Measurements from ENCODE around the gene ATXN7L3. TPM values are rescaled to one million over a fixed set of nuclear protein-coding genes. Genes with fewer than 3 reads are reported as not detected.

Gene ATXN7L3
- total RNA-seq, 5 donors from 2014 or later (not counting 1 experiment from before 2014, with no cell fraction given) = 101 to 130 (median 125) TPM

- no peak for ATAC-seq (replicated peaks in 1 of 4)
- Histone ChIP-seq H3K4me1 (ENCODE audit: control insufficient read depth in 1 of 2, extremely low read depth in 1 of 2, insufficient read depth in 2 of 2, low read length in 2 of 2) (peaks cover 18 to 48% of the 10 kb centered on the region in 2 experiments), H3K36me3 (ENCODE audit: control insufficient read depth in 2 of 2, extremely low read depth in 1 of 2, insufficient read depth in 1 of 2, low read length in 1 of 2) (peaks cover 4 to 18% of the 10 kb centered on the region in 2 donors), H3K27ac (ENCODE audit: low read length) (peak overlapping the region; percentile 87), H3K9me3 (no peaks in the 10 kb centered on the region), H3K27me3 (replicated peaks in 1 of 2; ENCODE audit: control insufficient read depth in 2 of 2, extremely low read depth in 1 of 2, insufficient read depth in 2 of 2, low read length in 1 of 2) (no peaks in the 10 kb centered on the region), H3K4me3 (ENCODE audit: control insufficient read depth in 1 of 2, extremely low read depth in 1 of 2, low read length in 1 of 2) (peak overlapping the region; percentile 84 to 86)
- Mint-ChIP-seq H3K9me3 (no peaks in the 10 kb centered on the region), H3K4me1 (peaks cover 39 to 49% (median 49%) of the 10 kb centered on the region in 3 donors), H3K27ac (peak overlapping the region; percentile 83 to 95), H3K36me3 (peaks cover 5% of the 10 kb centered on the region), H3K27me3 (no peaks in the 10 kb centered on the region), H3K4me3 (peak overlapping the region; percentile 77 to 93 (median 88))
- ChIA-PET POLR2A (interaction anchor here in 1 of 2 donors (0.6 kb wide), 1 partner anchor 8 kb away, joined by 3 read pairs; no protein-coding TSS in a partner anchor), CTCF (interaction anchor here in 1 of 2 donors (1.9 kb wide), 1 partner anchor 10 kb away, joined by 8 read pairs; no protein-coding TSS in a partner anchor)
- no peak for DNase-seq
- WGBS (ENCODE audit: insufficient coverage) = 10% methylated on average over 29 of the region's 36 CpGs
Observed at GRCh38 chr17:44200478-44201155, 933 bp upstream of the ATXN7L3 start.

- Mint-ChIP-seq H3K4me1 (peaks cover 33 to 49% (median 41%) of the 10 kb centered on the region in 3 donors), H3K36me3 (peaks cover 18% of the 10 kb centered on the region), H3K27ac (peak overlapping the region; percentile 89 to 95), H3K9me3 (no peaks in the 10 kb centered on the region), H3K4me3 (peak overlapping the region; percentile 83 to 88 (median 84)), H3K27me3 (no peaks in the 10 kb centered on the region)
- WGBS (ENCODE audit: insufficient coverage) = under 1% methylated on average over 35 of the region's 68 CpGs
- H3K27me3 ChIP-seq (replicated peaks in 1 of 2; ENCODE audit: control insufficient read depth in 2 of 2, extremely low read depth in 1 of 2, insufficient read depth in 2 of 2, low read length in 1 of 2) = no peaks in the 10 kb centered on the region
- H3K4me3 ChIP-seq (ENCODE audit: control insufficient read depth in 1 of 2, extremely low read depth in 1 of 2, low read length in 1 of 2) = peak overlapping the region; percentile 84 to 86
- ATAC-seq (replicated peaks in 1 of 4) (peak; percentile 22 to 33 (median 27)), DNase-seq (peak in 28 of 35 experiments; percentile 19 to 63 (median 44))
- H3K36me3 ChIP-seq (ENCODE audit: control insufficient read depth in 2 of 2, extremely low read depth in 1 of 2, insufficient read depth in 1 of 2, low read length in 1 of 2) = peaks cover 5 to 35% of the 10 kb centered on the region in 2 donors
- H3K4me1 ChIP-seq (ENCODE audit: control insufficient read depth in 1 of 2, extremely low read depth in 1 of 2, insufficient read depth in 2 of 2, low read length in 2 of 2) = peaks cover 18 to 42% of the 10 kb centered on the region in 2 experiments
- CTCF ChIA-PET = interaction anchor here (0.5 to 1.3 kb wide), 4 partner anchors 11 to 23 kb away, joined by 3 to 5 read pairs (median 4); partner anchors contain the start of gene TMUB2 (in 1 of the 2)
- POLR2A ChIA-PET = interaction anchor here (0.6 to 1.0 kb wide), 3 partner anchors 10 to 122 kb away, joined by 3 to 4 read pairs (median 3); partner anchors contain the start of gene TMUB2 (in 1 of the 2)
- H3K9me3 ChIP-seq = no peaks in the 10 kb centered on the region
- H3K27ac ChIP-seq (ENCODE audit: low read length) = peak overlapping the region; percentile 67
Observed at GRCh38 chr17:44198721-44199552, 747 bp downstream of the ATXN7L3 start.

- Mint-ChIP-seq H3K4me1 (peaks cover 26 to 41% (median 34%) of the 10 kb centered on the region in 3 donors), H3K4me3 (peak overlapping the region; percentile 83 to 88 (median 84)), H3K36me3 (peaks cover 20% of the 10 kb centered on the region), H3K9me3 (no peaks in the 10 kb centered on the region), H3K27ac (peak overlapping the region; percentile 89 to 95), H3K27me3 (no peaks in the 10 kb centered on the region)
- H3K36me3 ChIP-seq (ENCODE audit: control insufficient read depth in 2 of 2, extremely low read depth in 1 of 2, insufficient read depth in 1 of 2, low read length in 1 of 2) = peaks cover 7 to 41% of the 10 kb centered on the region in 2 donors
- H3K4me1 ChIP-seq (ENCODE audit: control insufficient read depth in 1 of 2, extremely low read depth in 1 of 2, insufficient read depth in 2 of 2, low read length in 2 of 2) = peaks cover 13 to 35% of the 10 kb centered on the region in 2 experiments
- H3K9me3 ChIP-seq = no peaks in the 10 kb centered on the region
- peak overlapping the region; percentile 67 for H3K27ac ChIP-seq (ENCODE audit: low read length)
- H3K4me3 ChIP-seq (ENCODE audit: control insufficient read depth in 1 of 2, extremely low read depth in 1 of 2, low read length in 1 of 2) = peak overlapping the region; percentile 84 to 86
- peak in 3 of 4 experiments; percentile 21 to 24 (median 23) for ATAC-seq (replicated peaks in 1 of 4)
- 0% methylated on average over 1 of the region's 11 CpGs for WGBS (ENCODE audit: insufficient coverage)
- peak in 25 of 35 experiments; percentile 25 to 73 (median 43) for DNase-seq
- ChIA-PET CTCF (interaction anchor here (0.5 to 1.3 kb wide), 4 partner anchors 11 to 24 kb away, joined by 3 to 5 read pairs (median 4); partner anchors contain the start of gene TMUB2 (in 1 of the 2)), POLR2A (interaction anchor here in 1 of 2 donors (0.5 to 1.0 kb wide), 3 partner anchors 9 to 237 kb away, joined by 3 to 4 read pairs (median 4); partner anchors contain the start of gene TMUB2)
- H3K27me3 ChIP-seq (replicated peaks in 1 of 2; ENCODE audit: control insufficient read depth in 2 of 2, extremely low read depth in 1 of 2, insufficient read depth in 2 of 2, low read length in 1 of 2) = no peaks in the 10 kb centered on the region
Observed at GRCh38 chr17:44197980-44198720, 1.5 kb downstream of the ATXN7L3 start.

- Histone ChIP-seq H3K9me3 (no peaks in the 10 kb centered on the region), H3K27ac (ENCODE audit: low read length) (no peak overlapping the region), H3K4me1 (ENCODE audit: control insufficient read depth in 1 of 2, extremely low read depth in 1 of 2, insufficient read depth in 2 of 2, low read length in 2 of 2) (peaks cover 12 to 33% of the 10 kb centered on the region in 2 experiments), H3K36me3 (ENCODE audit: control insufficient read depth in 2 of 2, extremely low read depth in 1 of 2, insufficient read depth in 1 of 2, low read length in 1 of 2) (peaks cover 12 to 49% of the 10 kb centered on the region in 2 donors), H3K27me3 (replicated peaks in 1 of 2; ENCODE audit: control insufficient read depth in 2 of 2, extremely low read depth in 1 of 2, insufficient read depth in 2 of 2, low read length in 1 of 2) (no peaks in the 10 kb centered on the region), H3K4me3 (ENCODE audit: control insufficient read depth in 1 of 2, extremely low read depth in 1 of 2, low read length in 1 of 2) (peak overlapping the region in 1 of 2 donors; percentile 3)
- Mint-ChIP-seq H3K4me3 (peak overlapping the region in 1 of 3 donors; percentile 84), H3K27ac (peak overlapping the region in 1 of 2 donors; percentile 95), H3K4me1 (peaks cover 21 to 34% (median 29%) of the 10 kb centered on the region in 3 donors), H3K9me3 (no peaks in the 10 kb centered on the region), H3K36me3 (peaks cover 20% of the 10 kb centered on the region), H3K27me3 (no peaks in the 10 kb centered on the region)
- ChIA-PET POLR2A (no interaction called here), CTCF (no interaction called here)
- ATAC-seq (replicated peaks in 1 of 4) (no peak), DNase-seq (no peak)
- WGBS (ENCODE audit: insufficient coverage) = 96% methylated on average over 15 of the region's 15 CpGs
Observed at GRCh38 chr17:44197107-44197506, 2.6 kb downstream of the ATXN7L3 start.

- H3K36me3 ChIP-seq (ENCODE audit: control insufficient read depth in 2 of 2, extremely low read depth in 1 of 2, insufficient read depth in 1 of 2, low read length in 1 of 2) = peaks cover 17 to 68% of the 10 kb centered on the region in 2 donors
- H3K27ac Mint-ChIP-seq = no peak overlapping the region
- CTCF ChIA-PET = no interaction called here
Observed at GRCh38 chr17:44193326-44194084, 6.2 kb downstream of the ATXN7L3 start.

More at GRCh38 chr17:44193326-44194084, 6.2 kb downstream of the ATXN7L3 start:
- ATAC-seq (replicated peaks in 1 of 4) = no peak
- DNase-seq = no peak
- peaks cover 34% of the 10 kb centered on the region for H3K36me3 Mint-ChIP-seq
- Histone ChIP-seq H3K4me3 (ENCODE audit: control insufficient read depth in 1 of 2, extremely low read depth in 1 of 2, low read length in 1 of 2) (no peak overlapping the region), H3K27me3 (replicated peaks in 1 of 2; ENCODE audit: control insufficient read depth in 2 of 2, extremely low read depth in 1 of 2, insufficient read depth in 2 of 2, low read length in 1 of 2) (no peaks in the 10 kb centered on the region), H3K9me3 (no peaks in the 10 kb centered on the region), H3K4me1 (ENCODE audit: control insufficient read depth in 1 of 2, extremely low read depth in 1 of 2, insufficient read depth in 2 of 2, low read length in 2 of 2) (peaks cover 8 to 20% of the 10 kb centered on the region in 2 experiments), H3K27ac (ENCODE audit: low read length) (no peak overlapping the region)
- no peaks in the 10 kb centered on the region for H3K9me3 Mint-ChIP-seq
- H3K4me3 Mint-ChIP-seq = no peak overlapping the region
- POLR2A ChIA-PET = no interaction called here
- no peaks in the 10 kb centered on the region for H3K27me3 Mint-ChIP-seq
- 96% methylated on average over 8 of the region's 14 CpGs for WGBS (ENCODE audit: insufficient coverage)
- peaks cover 16 to 28% (median 28%) of the 10 kb centered on the region in 3 donors for H3K4me1 Mint-ChIP-seq
